ENCODE results near the gene MTERF1.

MTERF1 gene

DNA sequence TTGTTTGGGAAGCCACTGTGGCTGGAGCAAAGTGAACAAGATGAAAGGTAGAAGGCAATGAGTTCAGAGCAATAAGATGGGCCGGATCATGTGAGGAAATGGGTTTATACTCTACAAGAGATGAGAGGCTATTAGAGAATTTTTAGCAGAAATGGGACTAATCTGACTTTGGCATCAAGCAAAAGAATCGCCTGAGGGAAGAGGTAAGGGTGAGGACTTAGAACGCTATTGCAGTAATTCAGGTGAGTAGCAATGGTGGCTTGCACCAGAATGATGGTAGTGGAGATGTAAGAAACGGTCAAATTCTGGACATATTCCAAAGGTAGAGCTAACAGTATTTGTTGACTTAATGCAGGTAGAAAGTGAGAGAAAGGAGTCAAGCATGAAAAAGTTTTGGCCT lies 30.6 kb upstream of the MTERF1 start:
- H3K27ac ChIP-seq = no peak overlapping the region
- no peaks in the 10 kb centered on the region for H3K4me1 ChIP-seq
- H3K79me2 ChIP-seq = no peaks in the 10 kb centered on the region
- no peaks in the 10 kb centered on the region for H3K9me3 ChIP-seq (ENCODE audit: control insufficient read depth, low read length)
- H3K9ac ChIP-seq = no peak overlapping the region
- TF ChIP-seq, protein P1, sequence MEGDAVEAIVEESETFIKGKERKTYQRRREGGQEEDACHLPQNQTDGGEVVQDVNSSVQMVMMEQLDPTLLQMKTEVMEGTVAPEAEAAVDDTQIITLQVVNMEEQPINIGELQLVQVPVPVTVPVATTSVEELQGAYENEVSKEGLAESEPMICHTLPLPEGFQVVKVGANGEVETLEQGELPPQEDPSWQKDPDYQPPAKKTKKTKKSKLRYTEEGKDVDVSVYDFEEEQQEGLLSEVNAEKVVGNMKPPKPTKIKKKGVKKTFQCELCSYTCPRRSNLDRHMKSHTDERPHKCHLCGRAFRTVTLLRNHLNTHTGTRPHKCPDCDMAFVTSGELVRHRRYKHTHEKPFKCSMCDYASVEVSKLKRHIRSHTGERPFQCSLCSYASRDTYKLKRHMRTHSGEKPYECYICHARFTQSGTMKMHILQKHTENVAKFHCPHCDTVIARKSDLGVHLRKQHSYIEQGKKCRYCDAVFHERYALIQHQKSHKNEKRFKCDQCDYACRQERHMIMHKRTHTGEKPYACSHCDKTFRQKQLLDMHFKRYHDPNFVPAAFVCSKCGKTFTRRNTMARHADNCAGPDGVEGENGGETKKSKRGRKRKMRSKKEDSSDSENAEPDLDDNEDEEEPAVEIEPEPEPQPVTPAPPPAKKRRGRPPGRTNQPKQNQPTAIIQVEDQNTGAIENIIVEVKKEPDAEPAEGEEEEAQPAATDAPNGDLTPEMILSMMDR (IDR thresholded peaks at IDR 0.05) = no peak
- no peaks in the 10 kb centered on the region for H3K36me3 ChIP-seq (ENCODE audit: control insufficient read depth, insufficient read depth, low read length)
- no peak overlapping the region for H3K4me2 ChIP-seq (ENCODE audit: low read length)
- H2AFZ ChIP-seq = no peak overlapping the region
- no peaks in the 10 kb centered on the region for H3K27me3 ChIP-seq (ENCODE audit: control insufficient read depth, insufficient read depth, low read length)
- no peak overlapping the region for H3K4me3 ChIP-seq (ENCODE audit: low read depth, low read length)

- Histone ChIP-seq H3K27ac (no peak overlapping the region), H3K9me3 (ENCODE audit: control insufficient read depth, low read length) (no peaks in the 10 kb centered on the region), H3K4me2 (ENCODE audit: low read length) (no peak overlapping the region), H3K4me3 (ENCODE audit: low read depth, low read length) (no peak overlapping the region), H3K79me2 (no peaks in the 10 kb centered on the region), H3K36me3 (ENCODE audit: control insufficient read depth, insufficient read depth, low read length) (no peaks in the 10 kb centered on the region), H3K27me3 (ENCODE audit: control insufficient read depth, insufficient read depth, low read length) (no peaks in the 10 kb centered on the region), H2AFZ (no peak overlapping the region), H3K9ac (no peak overlapping the region), H3K4me1 (no peaks in the 10 kb centered on the region)
- TF ChIP-seq, protein P1 (IDR thresholded peaks at IDR 0.05) = no peak
These were observed 29.7 kb upstream of the MTERF1 start for GRCh38 chr7:91910171-91910570.

DNA sequence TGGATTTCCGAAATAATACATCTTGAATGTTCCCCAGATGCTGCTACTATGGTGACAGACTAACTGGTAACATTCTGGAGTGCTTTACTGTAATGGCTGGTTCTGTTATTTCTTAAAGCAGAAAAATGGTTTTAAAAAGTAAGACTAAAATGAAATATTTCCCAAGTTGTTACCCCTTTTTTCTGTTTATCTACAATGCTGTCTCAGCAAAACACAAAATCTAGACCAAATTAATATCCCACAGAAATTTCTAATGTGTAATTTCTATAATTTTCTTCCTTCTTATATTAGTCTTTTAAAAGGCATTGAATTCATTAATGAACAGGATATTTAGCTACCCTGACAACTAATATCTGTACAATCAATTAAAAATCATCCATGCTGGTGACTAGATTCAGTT lies 19.1 kb upstream of the MTERF1 start:
- TF ChIP-seq, protein P1 (IDR thresholded peaks at IDR 0.05) = no peak
- Histone ChIP-seq H3K27me3 (ENCODE audit: control insufficient read depth, insufficient read depth, low read length) (no peaks in the 10 kb centered on the region), H3K79me2 (no peaks in the 10 kb centered on the region), H3K9me3 (ENCODE audit: control insufficient read depth, low read length) (no peaks in the 10 kb centered on the region), H3K9ac (no peak overlapping the region), H3K36me3 (ENCODE audit: control insufficient read depth, insufficient read depth, low read length) (no peaks in the 10 kb centered on the region), H3K4me3 (ENCODE audit: low read depth, low read length) (no peak overlapping the region), H2AFZ (no peak overlapping the region), H3K4me1 (no peaks in the 10 kb centered on the region), H3K27ac (no peak overlapping the region), H3K4me2 (ENCODE audit: low read length) (no peak overlapping the region)

DNA sequence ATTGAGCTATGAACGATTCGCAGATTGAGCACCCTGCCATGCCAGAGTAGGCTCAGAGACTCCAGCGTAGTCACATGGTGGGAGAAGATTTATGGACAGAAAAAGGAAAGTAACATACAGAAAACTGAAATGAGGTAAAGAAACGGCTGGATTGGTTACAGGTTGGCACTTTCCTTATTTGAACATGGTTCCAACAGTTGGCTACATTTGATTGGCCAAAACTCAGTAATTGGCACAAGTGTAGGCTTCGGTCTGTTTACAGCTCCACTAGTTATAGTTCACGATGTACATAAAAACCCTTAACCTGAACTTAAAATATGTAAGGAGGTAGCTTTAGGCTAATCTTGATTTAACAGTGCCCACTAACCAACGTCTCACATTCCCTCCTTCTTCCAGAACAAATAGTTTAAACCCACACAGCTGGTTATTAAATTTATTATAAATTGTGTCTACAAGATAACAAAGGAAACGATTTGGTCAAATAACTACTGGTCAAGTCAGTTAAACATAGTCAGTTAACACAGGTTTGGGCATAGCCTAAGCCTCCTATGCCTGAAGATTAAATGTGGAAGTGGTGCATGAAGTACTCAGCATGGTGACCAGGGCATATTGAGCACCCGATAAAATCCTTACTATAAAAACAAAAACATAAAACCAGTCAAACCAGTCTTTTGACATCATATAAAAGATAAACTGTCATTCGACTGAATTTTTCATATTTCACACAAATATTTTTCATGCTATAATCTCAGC lies 17.9 kb upstream of the MTERF1 start:
- Histone ChIP-seq H3K36me3 (ENCODE audit: control insufficient read depth, insufficient read depth, low read length) (no peaks in the 10 kb centered on the region), H2AFZ (no peak overlapping the region), H3K27me3 (ENCODE audit: control insufficient read depth, insufficient read depth, low read length) (no peaks in the 10 kb centered on the region), H3K4me3 (ENCODE audit: low read depth, low read length) (no peak overlapping the region), H3K9me3 (ENCODE audit: control insufficient read depth, low read length) (no peaks in the 10 kb centered on the region), H3K4me1 (no peaks in the 10 kb centered on the region), H3K4me2 (ENCODE audit: low read length) (no peak overlapping the region), H3K27ac (no peak overlapping the region), H3K79me2 (no peaks in the 10 kb centered on the region), H3K9ac (no peak overlapping the region)
- TF ChIP-seq, protein P1 (IDR thresholded peaks at IDR 0.05) = no peak
